ENCODE measurements around the gene TBC1D5. TPM values are rescaled to one million over a fixed set of nuclear protein-coding genes. Genes with fewer than 3 reads are reported as not detected.

Gene TBC1D5
- total and polyA plus RNA-seq, 4 donors, result 11.8 to 75.5 (median 34.5) TPM

GRCh38 chr3:17314171-17314570 is 428.3 kb downstream of the TBC1D5 start:
- ATAC-seq (ENCODE audit: low FRiP score) (no peak), DNase-seq (no peak)
- intact Hi-C loops (cut with DNase I), result no loop called here
- H3K27me3 ChIP-seq (ENCODE audit: control insufficient read depth in 1 of 2, insufficient read depth in 2 of 2, low read length in 1 of 2), result no peaks in the 10 kb centered on the region
- H3K9me3 ChIP-seq (ENCODE audit: control insufficient read depth, low read length), result no peaks in the 10 kb centered on the region
- H3K4me1 ChIP-seq (ENCODE audit: control insufficient read depth in 1 of 2, insufficient read depth in 2 of 2, low read length in 2 of 2), result peaks cover 0 to 3% of the 10 kb centered on the region in 2 donors
- H3K27ac ChIP-seq (ENCODE audit: low read depth in 1 of 2, low read length in 2 of 2), result no peak overlapping the region
- H3K36me3 ChIP-seq (ENCODE audit: control insufficient read depth in 1 of 2, insufficient read depth in 2 of 2, low read length in 1 of 2), result no peaks in the 10 kb centered on the region
- no peak overlapping the region for H3K4me3 ChIP-seq (ENCODE audit: low read length in 2 of 2)

GRCh38 chr3:17313746-17314145 is 428.7 kb downstream of the TBC1D5 start:
- Histone ChIP-seq H3K4me3 (ENCODE audit: low read length in 2 of 2) (no peak overlapping the region), H3K9me3 (ENCODE audit: control insufficient read depth, low read length) (no peaks in the 10 kb centered on the region), H3K36me3 (ENCODE audit: control insufficient read depth in 1 of 2, insufficient read depth in 2 of 2, low read length in 1 of 2) (no peaks in the 10 kb centered on the region), H3K27me3 (ENCODE audit: control insufficient read depth in 1 of 2, insufficient read depth in 2 of 2, low read length in 1 of 2) (no peaks in the 10 kb centered on the region), H3K4me1 (ENCODE audit: control insufficient read depth in 1 of 2, insufficient read depth in 2 of 2, low read length in 2 of 2) (peaks cover 0 to 3% of the 10 kb centered on the region in 2 donors), H3K27ac (ENCODE audit: low read depth in 1 of 2, low read length in 2 of 2) (no peak overlapping the region)
- DNase-seq (no peak), ATAC-seq (ENCODE audit: low FRiP score) (no peak)
- 57 to 72% methylated on average over 3 of the region's 3 CpGs for WGBS, 2 donors
- intact Hi-C loops (cut with DNase I), result no loop called here

DNA sequence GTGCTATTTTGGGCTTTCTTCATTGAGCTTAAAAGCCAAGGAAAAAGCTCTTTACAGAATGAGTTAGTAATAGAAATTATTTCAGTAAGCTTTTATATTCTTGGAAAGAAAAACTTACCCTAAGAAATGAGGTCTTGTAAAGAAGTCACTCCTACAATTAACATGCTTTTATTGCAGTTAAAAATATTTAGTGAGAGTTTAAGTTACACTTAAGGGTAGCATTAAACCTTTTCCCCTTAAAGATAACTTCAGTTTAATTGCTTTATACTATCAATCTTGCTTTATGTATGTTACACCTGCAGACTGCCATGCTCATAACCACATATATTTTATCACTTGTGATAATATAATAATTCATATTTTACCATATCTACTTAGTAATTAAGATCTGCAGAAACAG is 431.4 kb downstream of the TBC1D5 start:
- no peaks in the 10 kb centered on the region for H3K9me3 ChIP-seq (ENCODE audit: control insufficient read depth, low read length)
- no peak overlapping the region for H3K4me3 ChIP-seq (ENCODE audit: low read length in 2 of 2)
- intact Hi-C loops (cut with DNase I), result no loop called here
- H3K27me3 ChIP-seq (ENCODE audit: control insufficient read depth in 1 of 2, insufficient read depth in 2 of 2, low read length in 1 of 2), result no peaks in the 10 kb centered on the region
- peaks cover 0 to 3% of the 10 kb centered on the region in 2 donors for H3K4me1 ChIP-seq (ENCODE audit: control insufficient read depth in 1 of 2, insufficient read depth in 2 of 2, low read length in 2 of 2)
- ATAC-seq (ENCODE audit: low FRiP score) (no peak), DNase-seq (no peak)
- H3K36me3 ChIP-seq (ENCODE audit: control insufficient read depth in 1 of 2, insufficient read depth in 2 of 2, low read length in 1 of 2), result no peaks in the 10 kb centered on the region
- H3K27ac ChIP-seq (ENCODE audit: low read depth in 1 of 2, low read length in 2 of 2), result no peak overlapping the region

DNA sequence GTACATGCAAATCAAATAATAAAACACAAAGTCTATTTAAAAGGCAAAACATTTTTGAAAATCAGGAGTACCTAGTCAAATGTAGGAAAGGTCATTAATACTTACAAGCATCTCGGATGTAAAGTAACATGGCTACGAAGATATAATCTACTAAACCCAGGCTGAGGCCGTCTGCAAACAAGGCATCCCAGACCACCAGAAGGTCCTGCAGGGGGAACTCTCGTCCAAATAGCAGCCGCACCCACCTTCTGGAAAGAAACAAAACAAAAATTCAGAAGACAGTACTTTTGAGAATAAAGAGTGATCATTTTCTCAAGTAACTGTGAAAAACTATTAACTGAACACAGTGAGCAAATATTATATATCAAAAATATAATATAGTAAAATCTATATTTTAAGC is 434.5 kb downstream of the TBC1D5 start:
- no peaks in the 10 kb centered on the region for H3K4me1 ChIP-seq (ENCODE audit: control insufficient read depth in 1 of 2, insufficient read depth in 2 of 2, low read length in 2 of 2)
- DNase-seq, result no peak
- no peaks in the 10 kb centered on the region for H3K27me3 ChIP-seq (ENCODE audit: control insufficient read depth in 1 of 2, insufficient read depth in 2 of 2, low read length in 1 of 2)
- no peak for ATAC-seq (ENCODE audit: low FRiP score)
- H3K9me3 ChIP-seq (ENCODE audit: control insufficient read depth, low read length), result no peaks in the 10 kb centered on the region
- WGBS, 2 donors, result 94 to 96% methylated on average over 5 of the region's 5 CpGs
- H3K27ac ChIP-seq (ENCODE audit: low read depth in 1 of 2, low read length in 2 of 2), result no peak overlapping the region
- intact Hi-C loops (cut with DNase I), result no loop called here
- no peak overlapping the region for H3K4me3 ChIP-seq (ENCODE audit: low read length in 2 of 2)
- no peaks in the 10 kb centered on the region for H3K36me3 ChIP-seq (ENCODE audit: control insufficient read depth in 1 of 2, insufficient read depth in 2 of 2, low read length in 1 of 2)

- Histone ChIP-seq H3K4me3 (ENCODE audit: low read length in 2 of 2) (no peak overlapping the region), H3K36me3 (ENCODE audit: control insufficient read depth in 1 of 2, insufficient read depth in 2 of 2, low read length in 1 of 2) (no peaks in the 10 kb centered on the region), H3K27ac (ENCODE audit: low read depth in 1 of 2, low read length in 2 of 2) (no peak overlapping the region), H3K27me3 (ENCODE audit: control insufficient read depth in 1 of 2, insufficient read depth in 2 of 2, low read length in 1 of 2) (no peaks in the 10 kb centered on the region), H3K9me3 (ENCODE audit: control insufficient read depth, low read length) (no peaks in the 10 kb centered on the region), H3K4me1 (ENCODE audit: control insufficient read depth in 1 of 2, insufficient read depth in 2 of 2, low read length in 2 of 2) (peaks cover 0 to 2% of the 10 kb centered on the region in 2 donors)
- WGBS, 2 donors, result 95 to 96% methylated on average over 1 of the region's 1 CpG
- intact Hi-C loops (cut with DNase I), result no loop called here
- DNase-seq (no peak), ATAC-seq (ENCODE audit: low FRiP score) (no peak)
Measured at GRCh38 chr3:17307482-17307881, 434.9 kb downstream of the TBC1D5 start.

GRCh38 chr3:17304969-17305368 is 437.5 kb downstream of the TBC1D5 start:
- no peaks in the 10 kb centered on the region for H3K27me3 ChIP-seq (ENCODE audit: control insufficient read depth in 1 of 2, insufficient read depth in 2 of 2, low read length in 1 of 2)
- H3K4me3 ChIP-seq (ENCODE audit: low read length in 2 of 2), result no peak overlapping the region
- H3K4me1 ChIP-seq (ENCODE audit: control insufficient read depth in 1 of 2, insufficient read depth in 2 of 2, low read length in 2 of 2), result peaks cover 2 to 7% of the 10 kb centered on the region in 2 donors
- no peak overlapping the region for H3K27ac ChIP-seq (ENCODE audit: low read depth in 1 of 2, low read length in 2 of 2)
- ATAC-seq (ENCODE audit: low FRiP score), result no peak
- intact Hi-C loops (cut with DNase I), result no loop called here
- H3K36me3 ChIP-seq (ENCODE audit: control insufficient read depth in 1 of 2, insufficient read depth in 2 of 2, low read length in 1 of 2), result no peaks in the 10 kb centered on the region
- DNase-seq, result no peak
- 0% methylated on average over 1 of the region's 1 CpG for WGBS, 2 donors
- H3K9me3 ChIP-seq (ENCODE audit: control insufficient read depth, low read length), result no peaks in the 10 kb centered on the region

DNA sequence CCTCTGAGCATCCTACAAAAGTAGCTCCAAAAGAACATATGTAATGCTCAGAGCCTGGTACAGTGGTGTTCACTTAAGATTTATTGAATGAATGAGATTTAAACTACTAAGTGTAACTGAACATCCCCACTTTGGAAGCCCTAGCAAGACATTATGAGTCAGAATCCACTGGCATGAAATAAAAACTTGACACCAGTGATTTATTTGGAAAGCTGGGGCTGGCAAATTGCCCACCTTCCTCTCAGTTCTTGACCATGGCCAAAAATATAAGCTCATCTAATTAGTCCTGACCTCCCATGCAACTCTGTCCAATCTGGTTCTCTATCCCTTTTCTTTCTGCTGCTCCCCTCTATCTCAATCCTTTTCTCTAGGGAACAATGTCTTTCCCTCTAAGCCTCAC is 439.7 kb downstream of the TBC1D5 start:
- Histone ChIP-seq H3K27me3 (ENCODE audit: control insufficient read depth in 1 of 2, insufficient read depth in 2 of 2, low read length in 1 of 2) (no peaks in the 10 kb centered on the region), H3K9me3 (ENCODE audit: control insufficient read depth, low read length) (no peaks in the 10 kb centered on the region), H3K4me3 (ENCODE audit: low read length in 2 of 2) (no peak overlapping the region), H3K4me1 (ENCODE audit: control insufficient read depth in 1 of 2, insufficient read depth in 2 of 2, low read length in 2 of 2) (peaks cover 2 to 7% of the 10 kb centered on the region in 2 donors), H3K27ac (ENCODE audit: low read depth in 1 of 2, low read length in 2 of 2) (no peak overlapping the region), H3K36me3 (ENCODE audit: control insufficient read depth in 1 of 2, insufficient read depth in 2 of 2, low read length in 1 of 2) (no peaks in the 10 kb centered on the region)
- DNase-seq (no peak), ATAC-seq (ENCODE audit: low FRiP score) (no peak)
- intact Hi-C loops (cut with DNase I), result no loop called here

GRCh38 chr3:17302170-17302569 is 440.3 kb downstream of the TBC1D5 start:
- Histone ChIP-seq H3K27me3 (ENCODE audit: control insufficient read depth in 1 of 2, insufficient read depth in 2 of 2, low read length in 1 of 2) (no peaks in the 10 kb centered on the region), H3K4me3 (ENCODE audit: low read length in 2 of 2) (no peak overlapping the region), H3K36me3 (ENCODE audit: control insufficient read depth in 1 of 2, insufficient read depth in 2 of 2, low read length in 1 of 2) (no peaks in the 10 kb centered on the region), H3K9me3 (ENCODE audit: control insufficient read depth, low read length) (no peaks in the 10 kb centered on the region), H3K27ac (ENCODE audit: low read depth in 1 of 2, low read length in 2 of 2) (no peak overlapping the region), H3K4me1 (ENCODE audit: control insufficient read depth in 1 of 2, insufficient read depth in 2 of 2, low read length in 2 of 2) (peaks cover 2 to 7% of the 10 kb centered on the region in 2 donors)
- ATAC-seq (ENCODE audit: low FRiP score) (no peak), DNase-seq (no peak)
- 92 to 95% methylated on average over 2 of the region's 2 CpGs for WGBS, 2 donors
- intact Hi-C loops (cut with DNase I), result no loop called here

DNA sequence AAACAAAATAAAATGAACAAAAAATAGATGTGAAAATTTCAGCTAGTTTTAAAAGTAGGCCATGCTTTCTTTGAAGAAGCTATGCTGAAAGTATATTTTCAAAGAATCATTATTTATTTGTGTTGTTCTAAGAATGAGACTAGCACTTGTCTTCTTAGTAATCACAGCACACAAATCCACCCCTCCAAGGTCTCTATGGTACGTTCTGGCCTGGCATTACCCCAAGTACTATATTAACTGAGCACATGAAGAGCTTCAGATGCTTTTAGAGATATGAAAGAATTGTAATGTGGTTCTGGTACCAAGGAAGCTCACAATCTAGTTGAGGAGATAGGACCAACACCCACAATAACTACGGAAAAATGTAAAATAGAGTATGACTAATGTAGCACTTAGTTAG is 441.2 kb downstream of the TBC1D5 start:
- H3K9me3 ChIP-seq (ENCODE audit: control insufficient read depth, low read length), result no peaks in the 10 kb centered on the region
- ATAC-seq (ENCODE audit: low FRiP score) (no peak), DNase-seq (no peak)
- intact Hi-C loops (cut with DNase I), result no loop called here
- no peak overlapping the region for H3K27ac ChIP-seq (ENCODE audit: low read depth in 1 of 2, low read length in 2 of 2)
- H3K4me3 ChIP-seq (ENCODE audit: low read length in 2 of 2), result no peak overlapping the region
- WGBS, 2 donors, result 56 to 62% methylated on average over 2 of the region's 2 CpGs
- H3K27me3 ChIP-seq (ENCODE audit: control insufficient read depth in 1 of 2, insufficient read depth in 2 of 2, low read length in 1 of 2), result no peaks in the 10 kb centered on the region
- no peaks in the 10 kb centered on the region for H3K36me3 ChIP-seq (ENCODE audit: control insufficient read depth in 1 of 2, insufficient read depth in 2 of 2, low read length in 1 of 2)
- H3K4me1 ChIP-seq (ENCODE audit: control insufficient read depth in 1 of 2, insufficient read depth in 2 of 2, low read length in 2 of 2), result peaks cover 2 to 7% of the 10 kb centered on the region in 2 donors

Data from aorta (tissue), 5 donors.